ENCODE data around the gene TMEM196. TPM values are rescaled to one million over a fixed set of nuclear protein-coding genes. Genes with fewer than 3 reads are reported as not detected.
"Not testable (repeated sequence)": the region's sequence is repeated elsewhere in the genome, so short reads cannot be mapped to it uniquely, and the experiment has no call there.

TMEM196 gene
- polyA plus RNA-seq, 1 donor: not detected

DNA sequence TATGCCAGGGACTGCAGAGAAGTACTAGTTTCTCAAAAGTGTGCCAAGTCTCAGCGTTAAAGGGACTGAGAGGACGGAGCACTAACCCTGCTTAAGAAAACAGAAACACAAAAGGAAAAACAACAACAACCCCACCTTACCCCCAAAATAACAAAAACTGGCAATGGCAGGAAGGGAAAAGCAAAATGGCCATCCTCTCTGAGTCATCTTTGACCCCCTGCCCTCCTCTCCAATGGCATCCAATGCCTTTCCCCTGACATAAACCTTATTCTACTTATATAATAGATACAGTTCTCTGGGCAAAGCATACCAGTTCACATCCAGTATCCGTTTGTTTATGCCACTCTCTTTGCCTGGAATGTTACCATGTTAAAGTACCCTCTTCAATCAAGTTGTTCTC lies 66.2 kb downstream of the TMEM196 start:
- no peak for DNase-seq

DNA sequence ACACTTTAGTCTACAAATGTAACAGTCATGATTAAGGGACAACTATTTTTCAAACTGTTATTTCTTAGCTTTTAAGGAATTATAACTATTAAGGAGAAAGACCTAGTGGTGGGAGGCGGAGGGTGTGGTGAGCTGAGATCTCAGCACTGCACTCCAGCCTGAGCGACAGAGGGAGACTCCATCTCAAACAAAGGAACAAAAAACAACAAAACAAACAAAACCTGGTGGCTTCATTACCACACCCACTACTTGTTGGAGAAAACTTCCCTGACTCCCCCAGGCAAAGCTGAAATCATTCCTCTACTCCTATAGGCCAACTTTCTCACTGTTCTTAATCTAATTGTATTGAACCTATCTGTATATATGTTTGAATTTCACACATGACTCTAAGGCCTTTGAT lies 67.8 kb downstream of the TMEM196 start:
- no peak for DNase-seq

DNA sequence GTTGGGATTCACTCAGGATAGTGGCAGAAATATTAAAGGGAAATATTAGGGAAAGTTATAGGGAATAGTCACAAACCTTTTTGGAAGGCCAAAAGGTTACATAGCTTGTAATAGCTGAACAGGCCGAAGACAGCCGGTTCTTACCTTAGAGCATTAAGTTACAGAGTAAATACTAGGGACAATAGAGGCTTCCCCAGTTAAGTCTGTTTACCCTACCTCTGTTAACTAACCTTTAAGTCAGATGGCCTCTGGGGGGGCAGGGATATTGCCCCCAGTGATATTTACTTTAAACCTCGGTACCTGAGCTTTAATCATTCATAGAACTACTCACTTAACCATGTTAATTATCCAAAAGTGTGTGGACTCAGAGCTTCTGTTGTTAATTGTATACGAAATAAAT lies 71.9 kb downstream of the TMEM196 start:
- no peak for DNase-seq

DNA sequence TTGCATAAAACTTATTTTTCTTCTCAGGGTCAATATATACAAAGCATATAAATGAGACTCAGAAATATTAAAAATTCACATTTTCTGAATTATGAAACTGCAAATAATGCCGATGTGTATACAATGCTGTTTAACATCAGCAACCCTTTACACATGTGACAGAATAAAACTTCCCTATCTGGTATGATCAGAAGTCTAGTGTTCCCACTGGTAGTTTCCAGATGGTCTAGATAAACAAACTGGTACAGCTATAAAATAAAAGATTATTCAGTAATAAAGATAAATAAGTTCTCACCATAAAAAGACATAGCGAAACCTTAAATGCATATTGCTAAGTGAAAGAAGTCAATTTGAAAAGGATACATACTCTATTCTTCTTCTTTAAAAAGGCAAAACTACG lies 72.5 kb downstream of the TMEM196 start:
- no peak for DNase-seq

DNA sequence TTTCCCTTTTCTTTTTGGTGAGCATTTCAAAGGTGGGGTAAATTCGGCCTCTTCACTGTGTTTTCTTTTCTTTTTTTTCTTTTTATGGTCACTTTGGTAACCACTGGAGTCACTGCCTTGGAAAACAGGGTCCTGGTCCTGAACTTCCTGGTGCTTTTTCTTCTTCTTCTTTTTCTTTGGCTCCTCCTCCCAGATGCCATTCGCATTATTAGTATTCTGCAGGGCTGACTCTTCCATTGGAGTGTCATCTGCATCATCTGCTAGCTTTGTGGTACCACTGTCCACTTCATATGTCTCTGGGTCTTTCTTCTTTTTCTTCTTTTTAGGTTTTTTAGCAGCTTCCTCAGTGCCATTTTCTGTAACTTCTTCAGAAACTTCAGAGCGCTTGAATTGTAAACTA lies 75.1 kb downstream of the TMEM196 start:
- DNase-seq: no peak

- DNase-seq: no peak
These were observed 76.5 kb downstream of the TMEM196 start for GRCh38 chr7:19696926-19697325.

- DNase-seq: no peak
These were observed 81.1 kb downstream of the TMEM196 start for GRCh38 chr7:19692111-19692828.

DNA sequence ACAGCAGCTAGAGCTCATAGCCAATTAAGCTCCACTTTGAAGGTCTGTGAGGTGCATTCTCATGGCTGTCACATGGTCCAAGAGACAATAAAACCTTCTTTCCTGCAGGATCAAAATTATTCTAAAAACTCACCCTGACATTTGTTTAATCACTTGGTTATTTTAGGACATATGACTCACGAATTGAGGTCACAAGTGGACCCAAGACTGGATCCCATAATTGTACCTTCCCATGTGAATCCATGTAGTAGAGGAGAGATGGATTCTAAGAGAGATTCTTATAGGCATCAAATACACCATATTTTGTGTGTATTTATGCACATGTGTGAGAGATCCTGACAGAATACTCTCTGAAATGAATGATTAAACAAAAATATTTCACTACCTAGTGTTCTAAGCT lies 82.7 kb downstream of the TMEM196 start:
- DNase-seq: no peak

GRCh38 chr7:19689130-19689529 lies 84.3 kb downstream of the TMEM196 start:
- DNase-seq: not testable (repeated sequence)

- no peak for DNase-seq
These were observed 91.8 kb downstream of the TMEM196 start for GRCh38 chr7:19681596-19681995.

DNA sequence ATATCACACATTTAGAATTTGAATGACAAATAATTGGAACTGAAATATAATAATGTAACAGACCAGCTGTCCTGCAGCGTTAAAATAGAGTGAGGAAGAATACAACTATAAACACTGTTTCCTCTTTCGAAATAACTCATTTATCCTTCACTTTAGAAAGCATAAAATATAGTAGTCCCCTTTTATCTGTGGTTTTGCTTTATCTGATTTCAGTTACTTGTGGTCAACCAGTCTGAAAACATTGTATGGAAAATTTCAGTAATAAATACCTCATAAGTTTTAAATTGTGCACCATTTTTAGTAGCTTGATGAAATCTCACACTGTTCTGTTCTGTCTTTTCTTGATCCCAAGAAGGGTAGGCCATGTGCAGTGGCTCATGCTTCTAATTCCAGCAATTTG lies 96.2 kb downstream of the TMEM196 start:
- no peak for DNase-seq

- DNase-seq: no peak
These were observed 97.6 kb downstream of the TMEM196 start for GRCh38 chr7:19675816-19676215.

GRCh38 chr7:19674266-19674960 lies 99.0 kb downstream of the TMEM196 start:
- no peak for DNase-seq

DNA sequence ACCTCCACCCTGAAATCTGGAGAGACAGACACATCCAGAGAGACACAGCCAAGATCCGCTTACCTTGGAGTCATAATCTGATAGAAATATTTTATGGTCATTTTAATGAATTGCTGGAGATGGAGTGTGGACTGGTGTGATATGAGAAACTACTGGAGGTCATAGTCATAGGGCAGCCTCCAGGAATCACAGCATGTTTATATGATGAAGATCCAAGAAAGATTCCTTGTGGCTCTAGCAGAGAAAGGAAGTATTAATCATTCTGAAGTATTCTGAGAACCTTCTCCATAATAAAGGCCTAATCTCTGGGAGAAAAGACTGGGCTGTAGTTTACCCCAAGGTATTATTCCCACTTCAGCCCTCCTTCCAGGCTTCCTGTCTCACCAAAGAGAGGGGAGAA lies 102.6 kb downstream of the TMEM196 start:
- DNase-seq: no peak

Other genes with a start within 250 kb of the TMEM196 start
- 25.5 TPM for gene POLR1F, start 64.6 kb downstream of the TMEM196 start, polyA plus RNA-seq (ENCODE audit: insufficient read length)

All from left kidney (tissue), 2 donors.